DMS153 treated with DMSO at 0.1 percent for 48 hours (cell line): ENCODE measurements around the gene ATF7.

Experiments used
- DNase-seq: peaks from one replicate; lab custom pipeline; 2025; ENCODE audit not compliant: unreplicated experiment; lab: John Stamatoyannopoulos, UW

Gene ATF7

DNA sequence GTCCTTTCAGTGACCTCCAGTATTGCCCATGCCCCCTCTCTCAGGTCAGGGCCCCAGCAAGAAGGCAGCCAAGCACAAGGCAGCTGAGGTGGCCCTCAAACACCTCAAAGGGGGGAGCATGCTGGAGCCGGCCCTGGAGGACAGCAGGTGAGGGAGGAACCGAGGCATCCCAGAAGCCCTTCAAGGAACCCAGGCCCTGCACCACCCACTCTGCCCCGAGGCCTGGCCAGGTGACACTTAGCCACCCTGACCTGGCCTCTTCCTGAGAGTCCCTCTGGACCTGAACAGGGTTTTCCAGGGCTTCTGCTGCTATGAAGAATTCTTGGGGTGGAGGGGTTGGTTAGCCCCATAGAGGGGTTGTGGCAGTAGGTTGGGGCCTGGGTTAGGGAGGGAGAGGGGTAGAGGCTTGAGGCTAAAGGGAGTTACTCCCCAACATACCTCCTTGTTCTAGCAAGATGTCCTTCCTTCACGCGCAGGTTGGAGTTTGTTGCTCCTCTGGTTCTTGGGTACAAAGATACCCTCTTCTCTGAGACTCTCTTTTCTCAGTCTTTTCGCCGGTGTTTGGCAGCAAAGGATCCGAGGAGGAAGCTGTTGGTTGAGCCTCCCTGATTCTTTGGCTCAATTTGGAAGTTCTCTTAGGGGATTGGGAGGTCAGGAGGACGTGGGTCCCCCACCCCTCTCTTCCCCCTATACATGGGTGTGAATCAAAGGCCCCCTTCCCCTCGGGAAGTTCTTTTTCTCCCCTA, 123.0 kb downstream of the ATF7 start:
- DNase-seq: no peak

DNA sequence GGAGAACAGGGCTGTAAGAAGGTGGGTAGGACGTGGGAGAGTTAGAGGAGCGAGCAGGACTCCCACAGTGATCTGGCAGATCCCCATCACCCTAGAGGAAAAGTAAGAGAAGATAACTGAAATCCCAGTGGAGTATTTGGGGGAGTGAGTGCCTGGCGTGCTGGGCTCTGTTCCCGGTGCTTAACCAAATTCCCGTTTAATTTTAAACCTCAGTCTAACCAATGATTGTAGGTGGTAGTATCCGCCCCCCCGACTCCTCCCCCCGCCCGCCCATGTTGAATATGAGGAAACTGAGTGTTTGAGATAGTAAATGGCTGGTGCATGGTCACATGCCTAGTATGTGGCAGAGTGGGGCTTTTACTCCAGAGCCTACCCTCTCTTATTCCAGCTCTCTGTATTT, 123.9 kb downstream of the ATF7 start:
- DNase-seq: no peak

DNA sequence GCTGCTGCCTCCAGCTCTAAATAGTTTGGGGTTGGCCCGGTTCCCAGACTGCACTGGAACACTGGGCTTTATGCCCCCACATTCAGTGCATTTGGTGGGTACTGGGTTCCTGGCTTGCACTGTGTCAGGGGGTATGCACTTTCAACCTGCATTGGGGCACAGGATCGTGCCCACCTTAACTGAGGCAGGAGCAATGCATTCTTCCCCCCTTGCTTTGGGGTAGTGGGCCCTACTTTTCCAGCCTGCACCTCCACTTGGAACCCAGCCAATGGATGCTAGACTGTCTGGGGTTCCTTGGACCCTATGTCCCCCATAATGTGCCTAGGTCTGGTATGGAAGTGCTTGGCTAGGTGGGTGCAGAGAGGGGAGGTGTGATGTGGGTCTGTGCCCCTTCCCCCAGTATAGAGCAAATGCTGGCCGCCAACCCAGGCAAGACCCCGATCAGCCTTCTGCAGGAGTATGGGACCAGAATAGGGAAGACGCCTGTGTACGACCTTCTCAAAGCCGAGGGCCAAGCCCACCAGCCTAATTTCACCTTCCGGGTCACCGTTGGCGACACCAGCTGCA, 124.5 kb downstream of the ATF7 start:
- no peak for DNase-seq

DNA sequence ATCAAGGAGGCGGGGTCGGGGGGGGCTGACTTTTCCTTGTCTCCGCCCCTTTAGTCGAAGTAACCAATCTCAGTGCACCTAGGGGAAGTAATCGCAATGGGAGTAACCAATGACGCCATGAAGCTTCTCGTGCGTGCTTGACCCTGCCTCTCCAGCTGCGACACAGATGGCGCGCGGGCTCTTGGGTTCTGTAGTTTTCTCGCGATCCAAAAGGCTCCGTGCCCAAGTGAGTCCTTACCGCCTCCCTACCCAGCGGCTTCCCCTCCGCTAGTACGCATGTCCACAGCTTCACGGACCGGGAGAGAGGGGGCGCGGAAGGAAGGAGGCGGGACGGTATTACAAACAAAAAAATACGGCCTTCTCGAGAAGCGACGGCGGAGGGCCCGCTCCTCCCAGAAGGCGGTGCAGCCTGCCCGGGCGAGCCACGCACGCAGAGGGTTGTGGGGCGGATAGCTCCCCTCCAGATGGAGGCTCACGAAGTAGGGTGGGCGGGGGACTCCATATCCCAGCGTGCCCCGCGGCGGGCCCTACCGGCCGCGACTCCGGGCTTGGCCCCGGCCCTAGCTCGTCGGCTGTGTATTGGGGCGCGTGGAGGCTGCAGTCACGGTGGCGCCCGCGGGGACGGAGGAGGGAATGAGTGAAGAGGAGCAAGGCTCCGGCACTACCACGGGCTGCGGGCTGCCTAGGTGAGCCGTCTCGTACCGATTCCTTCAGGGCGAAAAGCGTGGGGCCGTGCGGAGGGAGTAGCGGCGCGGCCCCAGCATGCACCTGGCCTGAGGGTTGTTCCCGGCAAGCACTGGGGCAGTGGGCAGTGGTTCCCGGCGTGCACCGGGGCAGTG, 125.2 kb downstream of the ATF7 start, which contains the start of gene TARBP2:
Gene TARBP2, plus strand, starts transcription at position 508 of the 839 bp plus-strand sequence. Its CDS starts 126 bp downstream, at position 634.
- peak; percentile 99 for DNase-seq

DNA sequence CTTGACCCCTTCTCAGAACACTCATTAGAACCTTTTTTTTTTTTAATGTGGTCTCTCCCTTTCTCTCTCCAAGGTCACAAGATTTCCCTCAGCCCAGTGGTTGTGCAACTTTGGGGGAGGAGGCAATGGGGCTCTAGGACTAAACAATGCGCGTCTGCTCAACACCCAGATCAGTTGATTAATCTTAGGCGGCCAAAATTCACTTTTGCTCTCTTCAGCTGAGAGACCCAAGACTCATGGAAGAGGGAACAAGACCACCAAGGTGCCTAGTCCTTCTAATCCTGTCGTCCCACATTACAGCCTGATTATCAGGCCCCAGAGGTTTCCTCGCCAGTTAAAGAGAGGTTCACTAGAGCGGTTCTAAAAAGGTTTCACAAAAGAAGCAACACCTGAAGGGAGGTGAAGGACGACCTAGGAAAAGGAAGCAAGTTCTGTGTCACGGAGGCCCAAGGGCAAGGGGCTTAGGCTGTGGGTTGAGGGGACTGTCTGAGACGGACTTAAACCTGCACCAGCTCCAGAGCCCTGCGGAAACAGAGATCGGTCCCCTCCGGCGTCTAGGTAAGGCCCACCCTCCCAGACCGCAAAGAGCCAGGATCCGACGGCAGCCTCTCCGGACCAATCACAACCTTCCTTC, 125.9 kb downstream of the ATF7 start:
- DNase-seq: no peak

DNA sequence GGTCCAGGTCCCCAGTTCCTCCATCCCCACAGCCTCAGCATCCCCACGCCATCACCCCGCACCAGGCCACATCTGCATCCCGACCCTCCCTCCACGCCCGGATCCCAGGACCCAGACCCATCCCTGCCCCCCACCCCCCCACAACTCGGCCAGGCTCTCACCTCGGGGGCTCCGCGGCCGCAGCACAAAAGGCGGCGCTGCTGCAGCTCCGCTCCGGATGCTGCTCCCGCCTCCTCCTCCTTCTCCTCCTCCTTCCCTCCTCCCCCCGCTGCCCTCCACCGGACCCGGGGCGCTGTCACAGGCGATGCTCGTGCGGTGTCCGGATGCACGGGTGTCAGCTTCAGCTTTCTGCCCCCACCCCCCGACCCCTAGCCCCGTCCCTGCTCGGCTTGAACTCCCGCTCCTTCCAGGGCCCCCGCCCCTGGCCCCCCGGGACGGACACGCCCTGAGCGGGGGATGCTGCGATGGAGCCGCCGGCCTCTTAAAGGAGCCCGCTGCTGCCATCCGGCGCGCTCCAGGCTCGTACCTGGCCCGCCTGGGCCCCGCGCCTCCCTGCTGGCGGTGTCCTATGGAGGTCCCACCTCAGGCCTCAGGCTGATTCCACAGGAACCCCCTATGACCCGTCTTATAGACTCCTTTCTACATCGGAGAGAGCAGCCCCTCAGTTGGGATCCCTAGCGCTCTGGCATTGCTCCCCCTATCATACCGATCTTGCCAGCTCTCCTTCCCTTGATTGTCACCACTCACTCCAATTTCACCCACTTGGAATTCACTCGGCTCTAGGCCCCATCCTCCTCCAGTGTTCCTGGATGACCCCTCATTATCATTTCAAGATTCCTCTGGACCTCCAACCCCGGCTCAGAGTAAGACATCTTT, 126.7 kb downstream of the ATF7 start, which contains the start of gene MAP3K12:
Gene MAP3K12, minus strand, starts transcription at position 193 of the 876 bp plus-strand sequence. CDS start 12,067 bp downstream, outside the sequence.
- no peak for DNase-seq

DNA sequence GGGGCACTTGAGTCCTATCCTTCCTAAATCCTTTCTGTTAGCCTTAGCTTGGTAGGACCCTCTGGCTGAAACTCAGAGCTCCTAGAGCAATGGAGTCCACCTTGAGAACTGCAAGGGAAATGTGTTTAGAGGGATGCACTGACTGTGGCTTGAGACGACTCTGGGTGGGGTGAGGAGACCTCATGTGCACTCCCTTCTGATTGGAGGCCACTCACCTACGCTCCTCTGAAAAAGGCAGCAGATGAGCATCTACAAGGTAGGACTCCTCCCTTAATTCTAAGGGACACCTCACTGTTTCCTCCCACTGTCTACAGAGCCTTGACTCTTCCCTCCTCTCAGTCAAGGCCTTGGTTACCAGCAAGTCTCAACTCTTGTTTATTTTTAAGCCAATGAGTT, 127.9 kb downstream of the ATF7 start:
- DNase-seq: no peak

DNA sequence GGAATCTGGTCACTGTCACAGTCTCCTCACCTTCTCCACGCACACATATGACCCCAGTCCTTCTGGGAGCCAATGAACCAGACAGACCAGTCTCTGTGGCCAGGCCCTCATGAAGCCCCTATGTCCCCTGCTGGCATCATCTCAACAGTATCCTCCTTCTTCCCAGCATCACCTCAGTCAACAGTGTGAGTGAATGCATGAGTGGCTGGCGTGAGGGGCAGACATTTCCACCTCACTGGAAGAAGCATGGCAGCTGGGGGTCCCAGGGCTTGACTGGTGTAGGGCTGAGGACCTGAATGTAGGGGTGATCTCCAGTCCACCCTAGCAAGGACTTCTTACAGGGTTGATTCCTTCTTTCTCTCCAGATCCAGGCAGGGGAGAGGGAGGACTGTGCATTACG, 128.7 kb downstream of the ATF7 start:
- no peak for DNase-seq

DNA sequence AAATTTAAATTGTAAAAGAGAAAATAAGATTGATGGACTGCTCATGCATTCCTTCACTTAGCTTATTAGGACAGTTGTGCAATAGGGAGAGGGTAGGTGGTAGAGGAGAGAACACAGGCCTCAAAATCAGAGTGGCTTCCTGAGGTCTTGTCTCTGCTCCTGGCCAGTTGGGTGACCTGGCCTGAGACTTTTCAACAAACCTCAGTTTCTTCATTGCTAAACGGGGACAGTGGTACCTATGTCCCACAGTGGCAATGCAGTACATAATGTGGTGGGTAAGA, 129.5 kb downstream of the ATF7 start:
- DNase-seq: no peak

DNA sequence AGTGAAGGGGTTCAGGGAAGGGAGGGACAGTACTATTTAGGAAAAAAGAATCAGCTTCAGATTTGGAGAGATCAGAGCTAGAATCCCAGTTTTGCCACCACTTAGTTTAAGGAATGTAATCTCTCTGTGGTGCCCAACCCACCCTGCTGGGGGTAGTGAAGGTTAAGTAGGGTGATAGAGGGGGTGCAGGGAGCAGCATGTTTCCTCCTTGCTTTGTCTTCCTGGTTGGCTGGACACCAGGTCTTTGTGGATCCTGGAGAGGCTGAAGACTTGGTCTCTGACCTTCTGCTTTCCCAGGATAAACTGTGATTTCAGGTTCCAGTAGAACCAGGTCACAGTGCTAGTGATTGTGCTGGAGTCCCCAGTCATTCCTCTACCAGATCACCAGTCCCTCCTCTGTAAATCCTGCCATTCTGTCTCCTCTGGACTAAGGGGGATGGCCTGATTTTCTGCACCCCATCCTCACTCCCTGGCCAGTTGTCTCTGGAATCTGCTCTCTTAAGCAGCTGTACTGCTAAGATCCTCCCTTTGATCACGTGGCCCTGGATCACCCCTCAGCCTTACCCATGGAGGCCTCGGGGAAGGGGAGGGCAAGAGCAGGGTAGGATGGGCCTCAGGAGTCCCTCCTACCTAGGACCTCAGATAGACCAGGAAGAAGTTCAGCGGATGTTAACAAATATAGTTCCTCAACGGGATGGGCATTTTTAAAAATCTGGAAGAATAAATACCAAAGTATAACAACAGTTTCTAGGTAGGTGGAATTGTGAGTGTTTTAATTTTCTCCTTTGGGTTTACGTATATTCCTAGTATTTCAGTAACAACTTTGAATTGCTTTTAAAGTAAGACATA, 130.1 kb downstream of the ATF7 start:
- DNase-seq: no peak

DNA sequence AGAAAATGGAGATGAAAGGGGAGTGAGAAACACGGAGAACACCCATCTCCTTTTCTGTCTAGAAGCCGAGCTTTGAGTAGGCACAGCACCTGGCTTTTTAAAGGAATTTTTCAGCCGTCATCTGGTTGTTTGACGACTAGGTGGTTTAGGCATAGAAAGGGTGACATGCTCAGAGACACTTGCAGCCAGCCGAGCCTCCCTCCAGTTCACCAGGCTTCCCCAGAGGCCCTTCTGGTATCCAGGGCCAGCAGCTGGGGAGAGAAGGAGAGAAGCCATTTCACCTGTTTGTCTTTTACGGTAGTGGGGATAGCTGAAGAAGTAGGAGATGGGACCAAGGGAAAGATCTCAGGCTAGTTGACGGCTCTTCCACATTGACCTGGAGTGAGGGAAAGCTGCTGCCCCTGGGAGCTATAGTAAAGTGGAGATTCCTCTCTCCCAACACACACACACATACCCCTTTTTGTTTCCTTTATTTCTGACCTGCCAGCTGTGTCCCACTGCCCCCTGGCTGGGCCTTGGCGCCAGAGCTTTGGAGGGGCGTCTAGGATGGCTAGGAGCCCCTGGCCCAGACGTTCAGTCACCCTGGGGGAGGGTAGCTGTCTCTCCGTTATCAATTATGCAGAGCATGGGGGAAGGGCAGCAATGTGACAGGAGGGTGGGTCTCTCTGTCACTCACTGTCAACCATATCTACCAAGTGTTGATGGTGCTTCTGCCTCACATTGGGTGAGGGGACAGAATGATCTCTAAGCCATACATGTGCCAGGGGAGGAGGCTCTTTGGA, 132.4 kb downstream of the ATF7 start:
- DNase-seq: no peak

DNA sequence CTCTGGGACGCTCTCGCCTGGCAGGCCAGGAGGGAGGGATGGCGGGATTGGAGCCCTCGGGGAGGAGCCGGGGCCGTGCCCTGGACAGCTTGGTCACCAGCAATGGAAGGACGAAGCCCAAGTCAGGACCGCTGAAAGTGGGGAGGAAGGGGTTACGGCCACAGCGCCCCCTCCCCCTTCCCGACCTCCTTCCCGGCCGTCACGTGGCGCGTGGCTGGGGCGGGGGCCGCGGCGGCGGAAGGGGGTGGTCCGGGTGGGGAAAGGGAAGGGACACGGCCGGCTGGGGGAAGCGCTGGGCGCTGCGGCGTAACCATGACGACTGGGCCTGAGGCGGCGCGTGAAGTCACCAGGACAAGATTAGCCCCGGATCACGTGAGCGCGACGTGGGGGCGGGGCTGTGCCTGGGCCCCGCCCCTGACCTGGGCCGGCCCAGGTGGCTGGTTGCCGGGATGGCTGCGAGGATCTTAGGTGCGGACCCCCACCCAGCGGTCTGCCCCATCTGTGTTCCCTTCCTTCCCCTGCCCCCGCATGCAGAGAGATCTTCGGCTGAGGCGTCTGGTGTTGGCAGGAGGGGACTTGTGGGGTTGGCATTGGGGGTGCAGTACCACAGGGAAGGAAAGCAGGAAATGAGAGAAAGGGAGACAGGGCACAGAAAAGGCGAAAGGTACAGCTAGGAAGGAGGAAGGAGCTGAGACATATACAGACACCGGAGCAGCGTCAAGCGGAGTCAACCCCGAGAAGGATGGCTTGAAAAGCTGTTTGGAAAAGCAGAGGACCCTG, 133.2 kb downstream of the ATF7 start:
- DNase-seq: peak; percentile 74

DNA sequence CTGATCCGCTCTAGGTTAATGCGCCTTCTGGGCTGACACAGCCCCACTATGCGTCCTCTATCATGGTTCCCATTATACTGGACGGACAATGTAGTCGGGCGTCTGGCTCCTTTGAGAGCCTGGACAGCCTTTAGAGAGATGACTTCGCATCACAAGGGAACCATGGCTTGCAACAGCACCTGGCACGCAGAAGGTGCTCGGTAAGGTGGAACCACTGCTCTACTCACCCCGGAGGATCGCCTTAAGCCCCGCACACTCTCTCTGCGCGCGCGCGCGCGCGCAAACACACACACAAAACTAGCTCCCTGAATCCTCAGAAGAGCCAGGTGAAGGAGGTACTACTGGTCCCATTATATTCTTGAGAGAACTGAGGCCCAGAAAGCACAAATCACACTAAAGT, 134.0 kb downstream of the ATF7 start:
- no peak for DNase-seq

DNA sequence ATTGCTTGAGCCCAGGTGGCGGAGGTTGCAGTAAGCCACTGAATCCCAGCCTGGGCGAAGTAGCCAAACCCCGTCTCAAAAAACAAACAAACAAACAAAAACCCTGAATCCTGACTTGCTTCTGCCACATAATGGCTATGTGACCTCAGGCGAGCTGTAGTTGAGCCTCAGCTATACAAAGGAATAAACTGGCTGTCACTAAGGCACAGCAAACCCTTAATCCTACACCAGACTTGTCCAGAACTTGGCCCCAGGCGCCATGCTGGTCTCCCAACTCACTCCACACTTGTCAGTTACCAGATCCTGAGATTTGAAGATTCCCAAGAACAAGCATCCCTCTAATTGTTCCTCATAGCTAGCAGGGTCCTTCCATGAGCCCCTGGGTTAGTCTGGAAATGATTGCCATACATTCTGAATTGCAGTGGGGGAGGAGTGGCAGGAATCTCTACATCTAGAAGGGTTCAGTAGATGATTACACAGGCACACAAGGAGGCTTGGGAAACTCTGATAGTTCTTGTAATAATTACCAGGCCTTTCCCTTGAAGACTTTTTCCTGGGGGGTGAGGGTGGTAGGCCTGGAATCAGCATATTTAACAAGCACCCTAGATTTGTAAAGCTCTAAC, 136.8 kb downstream of the ATF7 start:
- no peak for DNase-seq

DNA sequence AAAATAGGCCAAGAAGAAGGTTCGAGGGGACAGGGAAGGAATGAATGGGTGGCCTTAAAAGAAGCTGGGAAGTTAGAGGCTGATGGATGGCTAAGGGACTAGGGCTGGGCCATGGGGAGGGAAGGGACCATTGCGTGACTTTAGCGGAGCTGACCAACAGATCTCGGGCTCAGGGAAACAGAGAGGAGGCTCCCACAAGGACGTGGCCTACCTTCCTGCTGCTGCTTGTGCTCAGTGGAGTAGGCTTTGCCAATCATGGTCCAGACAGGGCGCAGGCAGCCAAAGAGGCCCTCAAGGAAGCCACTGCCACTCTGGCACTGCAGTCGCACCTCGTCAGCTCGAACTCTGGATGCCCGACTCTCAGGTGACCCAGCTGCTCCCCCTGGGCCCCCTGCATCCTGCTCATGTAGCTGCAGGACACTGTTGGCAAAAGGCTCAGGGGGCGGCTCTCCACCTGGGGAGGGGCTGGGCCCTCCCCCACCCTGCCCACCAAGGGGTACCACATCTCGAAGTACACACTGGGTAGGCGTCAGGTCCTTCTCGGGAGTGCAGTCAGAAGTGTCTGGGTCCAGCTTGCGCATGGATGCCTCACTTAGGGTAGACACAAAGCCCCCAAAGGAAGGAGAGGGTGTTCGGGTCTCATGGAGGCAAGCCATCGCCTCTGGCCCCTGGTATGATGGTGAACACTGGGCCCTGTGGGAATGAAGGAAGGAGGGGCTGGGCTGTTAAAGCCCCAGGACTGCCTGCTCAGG, 139.3 kb downstream of the ATF7 start:
- no peak for DNase-seq

DNA sequence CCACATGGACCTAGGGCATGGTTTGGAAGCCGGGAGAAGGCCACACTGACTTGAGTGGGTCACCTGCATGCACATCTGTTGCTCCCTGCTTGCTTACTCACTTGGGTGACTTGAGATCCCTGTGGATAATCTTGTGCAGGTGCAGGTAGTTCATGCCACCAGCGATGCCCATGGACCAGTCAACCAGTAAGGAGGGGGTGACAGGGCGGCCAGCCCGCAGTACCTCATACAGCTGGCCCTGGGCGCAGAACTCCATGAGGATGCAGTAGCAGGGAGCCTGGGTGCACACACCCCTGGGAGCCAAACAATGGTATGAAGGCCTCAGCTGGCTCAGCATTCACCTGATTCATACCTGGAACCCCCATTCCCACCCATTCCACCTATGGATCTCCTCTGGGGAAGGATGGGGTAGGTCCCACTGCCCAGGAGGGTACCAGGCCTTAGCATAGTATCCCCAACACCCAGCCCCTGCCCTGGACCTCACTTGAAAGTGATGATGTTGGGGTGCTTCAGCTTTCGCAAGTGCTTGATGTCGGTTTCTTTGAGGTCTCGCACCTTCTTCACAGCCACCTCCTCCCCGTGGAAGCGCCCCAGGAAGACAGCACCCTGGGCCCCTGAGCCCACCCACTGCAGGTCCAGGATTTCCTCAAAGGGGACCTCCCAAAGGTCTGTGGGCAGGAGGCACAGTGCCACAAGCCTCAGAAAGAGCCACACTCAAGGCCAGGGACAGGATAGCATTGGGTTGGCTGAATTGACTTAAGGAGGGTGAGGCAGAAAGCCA, 140.0 kb downstream of the ATF7 start:
- no peak for DNase-seq
